CD4-positive, alpha-beta T cell treated with Interleukin-15 for 4 hours (primary cell): ENCODE results near the gene HOXB1.

Experiments used
- DNase-seq: peaks from one replicate; pipeline ENCODE4 v3.0.0-alpha.2; 2020; ENCODE audit warnings: low spot score

The HOXB1 gene

GRCh38 chr17:48530887-48531272, at the start of gene HOXB1:
TSS of gene HOXB1 (minus strand) at chr17:48531011. CDS start at chr17:48530904, 107 bp downstream.
- DNase-seq, result no peak

GRCh38 chr17:48579760-48580554, 49.1 kb upstream of the HOXB1 start:
- DNase-seq, result no peak

GRCh38 chr17:48579471-48579759, 48.6 kb upstream of the HOXB1 start:
- DNase-seq, result no peak

GRCh38 chr17:48578616-48579470, 48.0 kb upstream of the HOXB1 start:
- no peak for DNase-seq

- DNase-seq, result peak; percentile 67
Observed at GRCh38 chr17:48577946-48578615, 47.3 kb upstream of the HOXB1 start, which contains the start of gene HOXB4. TSS of gene HOXB4 (minus strand) at chr17:48578350. CDS start at chr17:48578319, 31 bp downstream.

GRCh38 chr17:48577330-48577945, 46.6 kb upstream of the HOXB1 start:
- no peak for DNase-seq

- DNase-seq, result no peak
Observed at GRCh38 chr17:48576479-48577309, 45.9 kb upstream of the HOXB1 start.

GRCh38 chr17:48575673-48576478, 45.1 kb upstream of the HOXB1 start:
- DNase-seq, result no peak

GRCh38 chr17:48575066-48575582, 44.3 kb upstream of the HOXB1 start:
- no peak for DNase-seq

- no peak for DNase-seq
Observed at GRCh38 chr17:48574505-48575065, 43.8 kb upstream of the HOXB1 start.

GRCh38 chr17:48571826-48572417, 41.1 kb upstream of the HOXB1 start:
- no peak for DNase-seq

GRCh38 chr17:48571024-48571818, 40.4 kb upstream of the HOXB1 start:
- DNase-seq, result no peak

GRCh38 chr17:48570325-48571023, 39.7 kb upstream of the HOXB1 start:
- DNase-seq, result no peak

- no peak for DNase-seq
Observed at GRCh38 chr17:48569674-48570324, 39.0 kb upstream of the HOXB1 start.

GRCh38 chr17:48569240-48569582, 38.4 kb upstream of the HOXB1 start:
- DNase-seq, result no peak

- DNase-seq, result no peak
Observed at GRCh38 chr17:48568499-48569239, 37.9 kb upstream of the HOXB1 start.
